Panc1 (cell line): ENCODE measurements around the gene MTHFR.

Experiments
- CTCF ChIP-seq: fragments of 450-650 bp; IDR thresholded peaks from 2 replicates; pipeline ENCODE4 v1.5.1; 2017; ENCODE audit warnings: mild to moderate bottlenecking
- POLR2AphosphoS5 ChIP-seq: IDR thresholded peaks from 2 replicates; pipeline ENCODE4 v1.6.1; 2012; ENCODE audit warnings: mild to moderate bottlenecking, low read depth, low read length, moderate library complexity
- REST ChIP-seq, 2 experiments: IDR thresholded peaks; 2 replicates each; pipeline ENCODE4 v1.6.1; 2011 to 2012; ENCODE audit warnings: low read depth in 2 of 2, control low read depth in 1 of 2, low read length in 1 of 2, mild to moderate bottlenecking in 1 of 2, moderate library complexity in 1 of 2; ENCODE audit not compliant: insufficient read depth in 1 of 2
- SIN3A ChIP-seq: IDR thresholded peaks from 2 replicates; pipeline ENCODE4 v1.6.1; 2012; ENCODE audit warnings: low read depth, mild to moderate bottlenecking, low read length, moderate library complexity, borderline replicate concordance; ENCODE audit not compliant: insufficient read depth

- TF ChIP-seq CTCF (no peak), SIN3A (no peak), POLR2AphosphoS5 (no peak), REST (IDR thresholded peaks at IDR 0.05; ENCODE audit: insufficient read depth in 1 of 2, low read depth in 2 of 2, low read length in 1 of 2) (no peak)
Observed at GRCh38 chr1:11744287-11744686, 61.5 kb downstream of the MTHFR start.
